GM19240 (cell line): ENCODE data around the gene CHAT.

Experiments used
- DNase-seq: peaks from one replicate; pipeline ENCODE4 v3.0.0; 2011; ENCODE audit warnings: low spot score; ENCODE audit not compliant: insufficient read length

The CHAT gene

GRCh38 chr10:49611816-49612512 is 1.9 kb upstream of the CHAT start:
- DNase-seq, result no peak

- no peak for DNase-seq
Measured at GRCh38 chr10:49612513-49613164, 1.2 kb upstream of the CHAT start.

GRCh38 chr10:49613165-49613881 is 514 bp upstream of the CHAT start:
- DNase-seq, result no peak

- DNase-seq, result no peak
Measured at GRCh38 chr10:49614242-49615198, 683 bp downstream of the CHAT start.

- DNase-seq, result no peak
Measured at GRCh38 chr10:49615213-49615612, 1.4 kb downstream of the CHAT start.

- no peak for DNase-seq
Measured at GRCh38 chr10:49615721-49616120, 1.9 kb downstream of the CHAT start.

GRCh38 chr10:49616421-49617101 is 2.7 kb downstream of the CHAT start:
- DNase-seq, result no peak

GRCh38 chr10:49617121-49618020 is 3.5 kb downstream of the CHAT start:
- no peak for DNase-seq

GRCh38 chr10:49618821-49619220 is 5.0 kb downstream of the CHAT start:
- no peak for DNase-seq

- DNase-seq, result no peak
Measured at GRCh38 chr10:49619613-49620012, 5.8 kb downstream of the CHAT start.

GRCh38 chr10:49620286-49620810 is 6.5 kb downstream of the CHAT start:
- DNase-seq, result no peak

- DNase-seq, result no peak
Measured at GRCh38 chr10:49620841-49621378, 7.1 kb downstream of the CHAT start.

GRCh38 chr10:49621561-49621960 is 7.7 kb downstream of the CHAT start:
- DNase-seq, result no peak

- DNase-seq, result no peak
Measured at GRCh38 chr10:49622426-49623425, 8.9 kb downstream of the CHAT start.

- no peak for DNase-seq
Measured at GRCh38 chr10:49624629-49625028, 10.8 kb downstream of the CHAT start.

- no peak for DNase-seq
Measured at GRCh38 chr10:49625411-49625810, 11.6 kb downstream of the CHAT start.

- DNase-seq, result no peak
Measured at GRCh38 chr10:49627038-49627437, 13.2 kb downstream of the CHAT start.

GRCh38 chr10:49627644-49628247 is 13.9 kb downstream of the CHAT start:
- DNase-seq, result no peak
